SHP77 treated with DMSO at 0.1 percent for 48 hours (cell line): ENCODE measurements around the gene CNTNAP2.
A peak's percentile ranks its signal among the peaks of the same experiment; 100 is the strongest.

ENCODE experiments used
- DNase-seq: peaks from one replicate; lab custom pipeline; 2025; lab: John Stamatoyannopoulos, UW

The CNTNAP2 gene

GRCh38 chr7:146116521-146117222, at the start of gene CNTNAP2:
TSS of gene CNTNAP2 (plus strand) at chr7:146116801. CDS start at chr7:146116877, 76 bp downstream.
- DNase-seq: peak; percentile 69

DNA sequence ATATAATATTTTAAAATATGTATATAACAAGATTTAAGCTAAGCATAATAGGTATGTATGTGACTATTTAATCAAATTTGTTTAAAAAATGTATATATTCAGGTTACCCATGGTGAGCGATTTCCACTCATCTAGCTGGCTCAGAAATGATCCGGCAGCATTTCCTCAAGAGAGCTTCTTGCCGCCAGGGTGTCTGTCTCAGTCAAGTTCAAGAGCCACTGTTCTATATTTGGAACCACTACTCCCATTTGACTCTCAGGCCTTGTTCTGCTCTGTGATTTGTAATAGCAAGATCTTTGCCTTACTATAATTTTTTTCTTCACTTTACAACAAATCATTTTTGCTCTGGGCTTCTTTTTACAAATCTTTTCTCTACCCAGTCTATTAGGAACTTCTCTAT, 48.7 kb upstream of the CNTNAP2 start:
- DNase-seq: no peak

GRCh38 chr7:146074195-146074765, 42.3 kb upstream of the CNTNAP2 start:
- DNase-seq: no peak

- DNase-seq: no peak
These were observed 40.3 kb upstream of the CNTNAP2 start for GRCh38 chr7:146076344-146076743.

GRCh38 chr7:146084086-146084485, 32.5 kb upstream of the CNTNAP2 start:
- DNase-seq: no peak

GRCh38 chr7:146090023-146090645, 26.5 kb upstream of the CNTNAP2 start:
- DNase-seq: no peak

- DNase-seq: no peak
These were observed 22.2 kb upstream of the CNTNAP2 start for GRCh38 chr7:146094356-146094755.

GRCh38 chr7:146096994-146097393, 19.6 kb upstream of the CNTNAP2 start:
- no peak for DNase-seq

DNA sequence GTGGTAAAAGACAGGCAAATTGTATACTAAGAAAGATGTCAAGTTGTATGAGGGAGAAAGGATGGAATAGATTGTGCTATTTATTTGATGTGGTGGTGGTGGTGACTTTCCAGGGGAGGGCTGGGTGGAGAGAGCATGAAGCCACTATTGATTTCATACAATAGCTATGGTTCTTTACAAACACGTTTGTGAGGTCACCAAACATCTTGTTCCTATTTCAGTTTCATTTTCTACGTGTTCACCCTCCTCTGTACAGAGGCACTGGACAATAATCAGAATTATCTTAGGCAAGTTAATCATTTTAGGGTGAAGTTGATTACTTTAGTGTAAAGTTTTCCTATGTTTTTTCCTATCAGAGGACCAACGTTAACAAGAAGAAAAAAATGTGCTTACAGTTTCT, 10.3 kb upstream of the CNTNAP2 start:
- no peak for DNase-seq

- DNase-seq: no peak
These were observed 3.8 kb upstream of the CNTNAP2 start for GRCh38 chr7:146112755-146113154.

GRCh38 chr7:146115548-146115850, 1.1 kb upstream of the CNTNAP2 start:
- DNase-seq: peak; percentile 20

GRCh38 chr7:146115851-146116520, 615 bp upstream of the CNTNAP2 start:
- DNase-seq: peak; percentile 69

DNA sequence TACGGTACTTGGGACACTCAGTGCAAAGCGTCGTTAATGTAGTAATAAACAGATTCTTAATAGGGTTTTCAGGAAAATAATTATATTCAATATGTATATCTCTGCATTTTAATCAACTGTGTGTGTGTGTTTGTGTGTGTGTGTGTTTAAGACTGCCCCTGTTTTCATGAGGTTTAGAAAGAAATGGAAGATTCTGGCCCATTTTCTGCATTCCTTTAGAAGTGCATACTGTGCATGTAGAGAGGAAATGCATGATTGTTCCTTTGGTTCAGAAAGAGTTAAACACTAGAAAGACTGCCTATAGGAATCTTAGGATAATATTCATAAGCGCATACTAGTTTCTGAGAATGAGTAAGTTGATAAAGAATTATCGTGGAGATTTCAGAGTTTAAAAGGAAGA, 975 bp downstream of the CNTNAP2 start:
- DNase-seq: no peak

GRCh38 chr7:146119002-146119401, 2.4 kb downstream of the CNTNAP2 start:
- no peak for DNase-seq

DNA sequence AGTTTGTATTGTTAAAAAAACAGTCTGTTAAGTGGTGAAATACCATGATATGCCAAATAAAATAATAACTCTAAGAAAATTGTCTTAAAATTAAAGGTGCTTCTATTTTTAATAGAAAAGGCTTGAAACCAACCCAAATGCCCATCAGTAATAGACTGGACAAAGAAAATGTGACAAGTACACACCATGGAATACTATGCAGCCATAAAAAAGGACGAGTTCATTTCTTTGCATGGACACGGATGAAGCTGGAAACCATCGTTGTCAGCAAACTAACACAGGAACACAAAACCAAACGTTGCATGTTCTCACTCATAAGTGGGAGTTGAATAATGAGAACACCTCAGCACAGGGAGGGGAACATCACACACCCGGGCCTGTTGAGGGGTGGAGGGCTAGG, 7.1 kb downstream of the CNTNAP2 start:
- no peak for DNase-seq

DNA sequence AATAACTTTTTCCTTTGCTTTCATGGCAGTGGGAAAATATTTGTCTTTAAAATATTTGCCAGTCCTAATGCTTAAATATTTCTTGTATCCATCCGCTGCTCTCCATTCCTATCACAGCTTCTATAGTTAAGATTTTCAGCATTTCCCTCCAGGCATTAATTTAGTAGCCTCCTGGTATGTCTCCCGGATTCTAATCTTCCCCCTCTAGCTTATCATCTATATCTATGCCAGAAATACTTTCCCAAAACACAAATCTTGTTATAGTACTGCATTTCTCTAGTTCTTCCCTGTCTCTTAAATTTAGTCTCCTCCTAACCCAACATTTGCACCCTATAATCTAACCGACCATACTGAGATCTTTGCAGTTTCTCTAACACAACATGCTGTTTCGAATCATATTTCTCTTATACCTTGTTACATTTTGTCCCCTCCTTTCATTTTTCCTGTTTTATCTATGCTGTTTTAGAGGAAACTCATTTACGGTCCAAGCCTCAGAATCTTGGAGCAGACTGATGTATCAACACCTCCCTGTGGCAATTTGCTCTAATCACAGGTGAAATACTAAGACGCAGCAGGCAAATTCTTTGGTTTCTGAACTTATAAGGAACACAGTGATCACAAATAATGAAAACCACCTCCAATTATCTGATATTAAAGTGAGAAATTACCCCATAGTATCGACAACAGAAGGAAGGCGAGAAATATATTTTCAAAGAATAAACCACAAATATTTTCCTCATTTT, 10.3 kb downstream of the CNTNAP2 start:
- DNase-seq: no peak

DNA sequence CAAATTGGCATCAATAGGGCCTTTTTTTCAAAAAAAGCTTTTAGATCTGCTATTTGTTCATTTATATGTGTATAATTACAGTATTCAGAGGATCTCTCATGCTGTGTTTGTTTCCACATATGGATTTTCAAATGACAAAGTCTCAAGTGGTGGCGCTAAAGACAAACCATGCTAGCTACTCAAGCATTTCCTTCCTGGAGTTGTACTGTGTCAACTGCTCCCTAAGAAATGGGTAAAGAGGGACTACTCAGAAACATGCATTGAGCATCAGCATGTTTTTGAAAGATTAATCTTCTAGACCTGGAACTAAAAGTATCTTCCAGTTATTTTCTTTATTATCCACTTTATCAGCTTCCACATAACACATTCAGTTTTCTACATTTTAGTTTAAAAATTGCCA, 12.7 kb downstream of the CNTNAP2 start:
- no peak for DNase-seq

- DNase-seq: no peak
These were observed 13.4 kb downstream of the CNTNAP2 start for GRCh38 chr7:146129997-146130396.

GRCh38 chr7:146131701-146132100, 15.1 kb downstream of the CNTNAP2 start:
- no peak for DNase-seq

- DNase-seq: peak; percentile 72
These were observed 19.8 kb downstream of the CNTNAP2 start for GRCh38 chr7:146136357-146136875.

DNA sequence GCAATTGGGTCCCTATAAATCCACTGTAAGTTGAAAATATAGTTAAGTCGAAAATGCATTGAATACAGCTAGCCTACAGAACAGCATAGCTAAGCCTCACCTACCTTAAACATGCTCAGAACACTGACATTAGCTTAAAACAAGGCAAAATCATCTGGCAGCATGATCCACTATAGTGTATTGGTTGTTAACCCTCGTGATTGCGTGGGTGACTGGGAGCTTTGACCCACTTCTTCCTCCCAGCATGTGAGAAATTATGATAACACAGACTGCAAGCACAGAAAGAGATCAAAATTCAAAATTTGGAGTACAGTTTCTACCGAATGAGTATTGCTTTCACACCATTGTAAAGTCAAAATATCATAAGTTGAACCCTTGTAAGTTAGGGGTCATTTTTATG, 22.3 kb downstream of the CNTNAP2 start:
- DNase-seq: no peak

DNA sequence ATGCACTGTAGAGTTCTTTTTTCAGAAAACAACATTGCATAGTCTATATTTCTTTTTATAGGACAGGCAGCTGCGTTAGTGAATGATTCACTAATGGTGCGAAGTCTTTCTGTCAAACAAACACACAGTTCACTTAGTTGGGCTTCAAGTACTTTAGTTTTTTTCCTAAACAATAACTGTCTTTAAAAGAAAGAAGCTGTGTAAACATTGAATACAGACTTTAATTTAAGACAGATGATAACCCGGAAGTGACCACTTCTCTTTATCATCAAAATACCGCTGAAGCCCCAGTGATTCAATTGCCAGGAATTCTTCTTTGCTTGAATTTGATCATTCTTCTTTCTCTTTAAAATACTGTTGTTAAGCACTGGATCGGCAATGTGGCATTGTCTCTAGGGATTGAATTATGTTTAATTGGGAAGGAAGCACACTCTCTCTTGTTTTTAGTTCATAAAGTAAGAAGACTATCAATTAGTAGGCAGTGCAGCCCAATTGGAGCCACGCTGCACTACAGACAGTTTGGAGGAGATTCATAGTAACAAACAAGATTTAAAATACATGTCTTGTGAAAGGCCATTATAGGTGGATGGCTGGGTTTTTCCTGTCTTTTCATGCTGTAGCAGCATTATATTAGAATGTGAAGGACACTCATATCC, 30.4 kb downstream of the CNTNAP2 start:
- DNase-seq: peak; percentile 70
